ENCODE measurements around the gene STX12. TPM values are rescaled to one million over a fixed set of nuclear protein-coding genes. Genes with fewer than 3 reads are reported as not detected.
"Not testable (repeated sequence)": the region's sequence is repeated elsewhere in the genome, so short reads cannot be mapped to it uniquely, and the experiment has no call there.

Gene STX12
- total RNA-seq, 4 donors from 2014 or later = 44.0 to 76.7 (median 56.1) TPM

- Histone ChIP-seq H3K27me3 (no peaks in the 10 kb centered on the region), H3K4me1 (peaks cover 15 to 32% (median 19%) of the 10 kb centered on the region in 4 donors), H3K27ac (replicated peaks in 1 of 4) (no peak overlapping the region), H3K36me3 (peaks cover 15 to 59% (median 33%) of the 10 kb centered on the region in 4 donors), H3K9me3 (no peaks in the 10 kb centered on the region), H3K4me3 (no peak overlapping the region)
- 96% methylated on average over 1 of the region's 1 CpG for WGBS
- TF ChIP-seq CTCF (IDR thresholded peaks at IDR 0.05) (no peak), POLR2A (IDR thresholded peaks at IDR 0.05; ENCODE audit: low read depth) (no peak), EP300 (IDR thresholded peaks at IDR 0.05) (no peak), POLR2AphosphoS5 (IDR thresholded peaks at IDR 0.05) (no peak)
- DNase-seq (ENCODE audit: extremely low spot score) = no peak
- intact Hi-C loops (cut with DNase I) = loop anchor here (10.0 kb wide), 2 partner anchors 111 to 161 kb away; partner anchors contain the start of genes FAM76A and IFI6
Measured at GRCh38 chr1:27835501-27835900, 62.5 kb downstream of the STX12 start.

GRCh38 chr1:27849951-27850350 lies 76.9 kb downstream of the STX12 start:
- WGBS = 100% methylated on average over 5 of the region's 7 CpGs
- no peak for DNase-seq (ENCODE audit: extremely low spot score)
- Histone ChIP-seq H3K36me3 (peaks cover 56 to 71% (median 70%) of the 10 kb centered on the region in 4 donors), H3K27ac (replicated peaks in 1 of 4) (no peak overlapping the region), H3K4me3 (no peak overlapping the region), H3K27me3 (no peaks in the 10 kb centered on the region), H3K9me3 (no peaks in the 10 kb centered on the region), H3K4me1 (no peaks in the 10 kb centered on the region)
- intact Hi-C loops (cut with DNase I) = no loop called here
- TF ChIP-seq POLR2AphosphoS5 (IDR thresholded peaks at IDR 0.05) (no peak), POLR2A (IDR thresholded peaks at IDR 0.05; ENCODE audit: low read depth) (no peak), CTCF (IDR thresholded peaks at IDR 0.05) (no peak), EP300 (IDR thresholded peaks at IDR 0.05) (no peak)

- H3K27me3 ChIP-seq = no peaks in the 10 kb centered on the region
- peaks cover 11 to 20% (median 19%) of the 10 kb centered on the region in 4 donors for H3K36me3 ChIP-seq
- H3K4me3 ChIP-seq = no peak overlapping the region
- intact Hi-C loops (cut with DNase I) = loop anchor here (5.0 kb wide), 1 partner anchor 127 kb away; no protein-coding TSS in a partner anchor
- no peaks in the 10 kb centered on the region for H3K9me3 ChIP-seq
- TF ChIP-seq CTCF (IDR thresholded peaks at IDR 0.05) (no peak), POLR2AphosphoS5 (IDR thresholded peaks at IDR 0.05) (no peak), EP300 (IDR thresholded peaks at IDR 0.05) (no peak), POLR2A (IDR thresholded peaks at IDR 0.05; ENCODE audit: low read depth) (no peak)
- H3K4me1 ChIP-seq = peaks cover 6 to 10% (median 9%) of the 10 kb centered on the region in 4 donors
- 90% methylated on average over 6 of the region's 6 CpGs for WGBS
- no peak for DNase-seq (ENCODE audit: extremely low spot score)
- no peak overlapping the region for H3K27ac ChIP-seq (replicated peaks in 1 of 4)
Measured at GRCh38 chr1:27855085-27855484, 82.1 kb downstream of the STX12 start.

- DNase-seq (ENCODE audit: extremely low spot score) = no peak
- no peak for TF ChIP-seq POLR2A (IDR thresholded peaks at IDR 0.05; ENCODE audit: low read depth)
- no peak for TF ChIP-seq POLR2AphosphoS5 (IDR thresholded peaks at IDR 0.05)
- TF ChIP-seq CTCF (IDR thresholded peaks at IDR 0.05) = no peak
- no peak for TF ChIP-seq EP300 (IDR thresholded peaks at IDR 0.05)
- H3K4me3 ChIP-seq = no peak overlapping the region
- 77% methylated on average over 10 of the region's 12 CpGs for WGBS
- H3K27ac ChIP-seq (replicated peaks in 1 of 4) = no peak overlapping the region
- intact Hi-C loops (cut with DNase I) = loop anchor here (5.0 kb wide), 1 partner anchor 126 kb away; no protein-coding TSS in a partner anchor
- H3K27me3 ChIP-seq = no peaks in the 10 kb centered on the region
- peaks cover 6 to 10% (median 9%) of the 10 kb centered on the region in 4 donors for H3K4me1 ChIP-seq
- H3K9me3 ChIP-seq = no peaks in the 10 kb centered on the region
- H3K36me3 ChIP-seq = peaks cover 0 to 3% (median 2%) of the 10 kb centered on the region in 4 donors
Measured at GRCh38 chr1:27856561-27857343, 83.7 kb downstream of the STX12 start.

GRCh38 chr1:27857552-27857951 lies 84.5 kb downstream of the STX12 start:
- H3K36me3 ChIP-seq; H3K9me3 ChIP-seq; H3K4me3 ChIP-seq; H3K27ac ChIP-seq (replicated peaks in 1 of 4); DNase-seq (ENCODE audit: extremely low spot score); H3K27me3 ChIP-seq: not testable (repeated sequence)
- intact Hi-C loops (cut with DNase I) = loop anchor here (5.0 kb wide), 1 partner anchor 125 kb away; no protein-coding TSS in a partner anchor
- peaks cover 6 to 12% (median 9%) of the 10 kb centered on the region in 4 donors for H3K4me1 ChIP-seq
- WGBS = 80% methylated on average over 11 of the region's 11 CpGs

Measured in esophagus muscularis mucosa (tissue), 4 donors.